HepG2 (cell line): ENCODE data around the gene PRCD. TPM values are rescaled to one million over a fixed set of nuclear protein-coding genes. Genes with fewer than 3 reads are reported as not detected.

Experiments
- ATAC-seq: fragments of 200-7000 bp; cut with Tn5 transposase; 3 replicates; pipeline ENCODE4 v1.9.1; 2020; ENCODE audit warnings: mild to moderate bottlenecking, moderate library complexity
- BruUV-seq: library from RNA; stranded (reverse); fragments of 400-500 nt; replicated peaks from 2 replicates; lab custom pipeline; 2021; lab: Mats Ljungman, UMichigan
- CTCF ChIA-PET: fragments of 300-600 bp; formaldehyde crosslinking; extraction: SDS; loops from one replicate; lab custom pipeline; 2021; ENCODE audit warnings: low total read pairs, inconsistent platforms, low intra/inter-chr PET ratio; lab: Yijun Ruan, JAX
- POLR2A ChIA-PET: fragments of 350-600 bp; sonication (Branson Sonifier 250); formaldehyde crosslinking; loops from one replicate; lab custom pipeline; 2020; ENCODE audit warnings: antibody characterized with exemption, inconsistent platforms; lab: Yijun Ruan, JAX
- DNase-seq: peaks from one replicate; pipeline ENCODE4 v3.0.0-alpha.2; 2015; ENCODE audit warnings: low spot score
- FAIRE-seq: peaks from 3 replicates; lab custom pipeline; 2011; peaks lifted over from hg19 to GRCh38; lab: Jason Lieb, UNC
- H2AFZ ChIP-seq: one replicate; pipeline ENCODE4 v1.6.1; 2011; ENCODE audit warnings: low read length, inconsistent platforms
- H3K27ac ChIP-seq: fragments of 300-600 bp; 3 replicates; pipeline ENCODE4 v1.8.0; 2011; ENCODE audit warnings: mixed run types, mild to moderate bottlenecking, mixed read lengths, low read length, inconsistent platforms; ENCODE audit not compliant: insufficient read depth; ENCODE audit errors: extremely low read length
- H3K27me3 ChIP-seq, 2 experiments: fragments of 200-600 bp in 1 of 2; 2 replicates in 1 of 2; 3 replicates in 1 of 2; pipeline versions ENCODE4 v1.6.0 to v1.8.0; 2011; ENCODE audit warnings: low read length in 2 of 2, mild to moderate bottlenecking in 2 of 2, moderate library complexity in 2 of 2, inconsistent platforms in 1 of 2; ENCODE audit not compliant: insufficient read depth in 2 of 2, control insufficient read depth in 1 of 2
- H3K36me3 ChIP-seq, 2 experiments: fragments of 200-600 bp in 1 of 2; replicated peaks in 1 of 2; 2 replicates in 1 of 2; 3 replicates in 1 of 2; pipeline versions ENCODE4 v1.5.1 to v1.8.0; 2011; ENCODE audit warnings: low read length in 2 of 2, inconsistent platforms in 1 of 2; ENCODE audit not compliant: insufficient read depth in 2 of 2, control insufficient read depth in 1 of 2
- H3K4me1 ChIP-seq: 2 replicates; pipeline ENCODE4 v1.5.1; 2012; ENCODE audit warnings: low read length, inconsistent platforms; ENCODE audit not compliant: insufficient read depth
- H3K4me2 ChIP-seq: 2 replicates; pipeline ENCODE4 v1.6.0; 2011; ENCODE audit warnings: low read depth, low read length, inconsistent platforms
- H3K4me3 ChIP-seq, 3 experiments: fragments of 200-600 bp in 1 of 3; sonication (generic), shearing (Covaris generic) in 1 of 3; replicated peaks in 1 of 3; 2 replicates each; pipeline ENCODE4 v1.5.1; 2011 to 2016; ENCODE audit warnings: low read length in 3 of 3, inconsistent platforms in 2 of 3, low read depth in 2 of 3, mild to moderate bottlenecking in 2 of 3, control low read depth in 1 of 3, mixed read lengths in 1 of 3; ENCODE audit not compliant: insufficient read depth in 1 of 3
- H3K79me2 ChIP-seq: one replicate; pipeline ENCODE4 v1.6.1; 2011; ENCODE audit warnings: low read length, inconsistent platforms; ENCODE audit not compliant: insufficient read depth
- H3K9ac ChIP-seq: 2 replicates; pipeline ENCODE4 v1.6.0; 2011; ENCODE audit warnings: mild to moderate bottlenecking, low read depth, low read length, inconsistent platforms; ENCODE audit not compliant: insufficient read depth
- H3K9me3 ChIP-seq: 2 replicates; pipeline ENCODE4 v1.5.1; 2012; ENCODE audit warnings: mild to moderate bottlenecking, low read length
- H4K20me1 ChIP-seq: 2 replicates; pipeline ENCODE4 v1.6.0; 2011; ENCODE audit warnings: inconsistent platforms, mild to moderate bottlenecking, low read length, moderate library complexity; ENCODE audit not compliant: insufficient read depth
- AKAP8 ChIP-seq: sonication (generic); formaldehyde crosslinking; IDR thresholded peaks from 2 replicates; pipeline ENCODE4 v1.5.1; 2020; ENCODE audit warnings: mild to moderate bottlenecking, missing genetic modification reagents
- HIVEP1 ChIP-seq: sonication (generic); formaldehyde crosslinking; IDR thresholded peaks from 2 replicates; pipeline ENCODE4 v1.4.0; 2020; ENCODE audit warnings: mild to moderate bottlenecking, missing genetic modification reagents
- JUNB ChIP-seq: sonication (generic); formaldehyde crosslinking; IDR thresholded peaks from 2 replicates; pipeline ENCODE4 v1.8.0; 2022; ENCODE audit warnings: missing genetic modification reagents, mild to moderate bottlenecking, borderline replicate concordance
- KDM5B ChIP-seq: sonication (generic); formaldehyde crosslinking; IDR thresholded peaks from 2 replicates; pipeline ENCODE4 v1.4.0; 2020; ENCODE audit warnings: missing genetic modification reagents, mild to moderate bottlenecking, borderline replicate concordance
- MED8 ChIP-seq: sonication (generic); formaldehyde crosslinking; IDR thresholded peaks from 2 replicates; pipeline ENCODE4 v1.8.1; 2023; ENCODE audit warnings: mild to moderate bottlenecking, missing genetic modification reagents; ENCODE audit not compliant: insufficient replicate concordance
- PCBP2 ChIP-seq: fragments of 200-400 bp; formaldehyde crosslinking; optimal IDR thresholded peaks from 2 replicates; pipeline ENCODE3; 2018; ENCODE audit warnings: low read length, low read depth; ENCODE audit not compliant: poor library complexity, severe bottlenecking
- SMYD3 ChIP-seq: sonication (generic); formaldehyde crosslinking; IDR thresholded peaks from 2 replicates; pipeline ENCODE4 v1.8.1; 2023; ENCODE audit warnings: mild to moderate bottlenecking, missing genetic modification reagents
- ZNF335 ChIP-seq: sonication (generic); formaldehyde crosslinking; IDR thresholded peaks from 2 replicates; pipeline ENCODE4 v1.4.0; 2020; ENCODE audit warnings: missing genetic modification reagents
- ZNF354B ChIP-seq: sonication (generic); formaldehyde crosslinking; IDR thresholded peaks from 2 replicates; pipeline ENCODE4 v1.8.0; 2022; ENCODE audit warnings: mild to moderate bottlenecking, missing genetic modification reagents
- ZNF547 ChIP-seq: sonication (generic); formaldehyde crosslinking; IDR thresholded peaks from 2 replicates; pipeline ENCODE4 v1.5.1; 2020; ENCODE audit warnings: mild to moderate bottlenecking, missing genetic modification reagents
- ZNF605 ChIP-seq: sonication (generic); formaldehyde crosslinking; IDR thresholded peaks from 2 replicates; pipeline ENCODE4 v1.8.0; 2022; ENCODE audit warnings: mild to moderate bottlenecking, missing genetic modification reagents
- ZNF710 ChIP-seq: sonication (generic); formaldehyde crosslinking; IDR thresholded peaks from 2 replicates; pipeline ENCODE4 v1.5.0; 2020; ENCODE audit warnings: mild to moderate bottlenecking, missing genetic modification reagents, borderline replicate concordance
- WGBS: methylation state at CpG from one replicate; pipeline ENCODE4 v1.1.6; 2017; ENCODE audit warnings: low lambda C conversion rate; 5-methylcytosine and 5-hydroxymethylcytosine counted together
- in situ Hi-C: cut with HindIII; loops from 2 replicates; pipeline ENCODE4 v1.10.0; 2017; ENCODE audit warnings: low pct_unique_long_range_greater_than_20kb; ENCODE audit not compliant: extremely low pct_ligation_motif_present
- intact Hi-C: fragments of 100-400 bp; cut with micrococcal nuclease; formaldehyde crosslinking; loops from one replicate; pipeline ENCODE4 v1.10.0; 2022; ENCODE audit not compliant: unreplicated experiment
- polyA plus RNA-seq, 8 experiments: library from polyadenylated mRNA; depleted of rRNA in 3 of 8; stranded (reverse) in 7 of 8; unstranded in 1 of 8; fragments of >200 nt; fragmentation: Illumina TruSeq in 4 of 8; extraction: Trizol in 4 of 8; gene quantifications; 2 replicates each; pipeline versions ENCODE4 v1.2.1 to v1.2.3, GENCODE V29; 2011 to 2016; ENCODE audit warnings: low read depth in 4 of 8, missing spikeins in 1 of 8, mixed read lengths in 1 of 8; ENCODE audit not compliant: insufficient read depth in 1 of 8
- total RNA-seq, 5 experiments: library from RNA; depleted of rRNA; stranded (reverse); fragments of >200 nt; fragmentation: Illumina TruSeq; extraction: Trizol; gene quantifications; 2 replicates each; pipeline ENCODE4 v1.2.3, GENCODE V29; 2016; ENCODE audit warnings: low read depth in 1 of 5
- TF ChIP-seq, protein P1 (sequence below): sonication (generic); formaldehyde crosslinking; IDR thresholded peaks from 2 replicates; pipeline ENCODE4 v1.5.1; 2020; ENCODE audit warnings: mild to moderate bottlenecking, missing genetic modification reagents
- TF ChIP-seq, protein P2 (sequence below): sonication (generic); formaldehyde crosslinking; IDR thresholded peaks from 2 replicates; pipeline ENCODE4 v1.5.0; 2020; ENCODE audit warnings: missing genetic modification reagents

The PRCD gene
- total and polyA plus RNA-seq, 2 of the 13 experiments (the other 11 are each of a cell fraction or from before 2014, with no cell fraction given) = 0.51 TPM; not detected in 1

GRCh38 chr17:76534831-76535732 is 4.8 kb upstream of the PRCD start:
- H3K79me2 ChIP-seq = no peaks in the 10 kb centered on the region
- no peak for DNase-seq
- H3K36me3 ChIP-seq = no peaks in the 10 kb centered on the region
- POLR2A ChIA-PET = interaction anchor here (1.2 to 5.0 kb wide), 5 partner anchors 11 to 35 kb away, joined by 3 to 44 read pairs (median 27); no protein-coding TSS in a partner anchor
- H2AFZ ChIP-seq = no peak overlapping the region
- intact Hi-C loops = no loop called here
- H3K9me3 ChIP-seq = no peaks in the 10 kb centered on the region
- WGBS = 83% methylated on average over 7 of the region's 7 CpGs
- no peaks in the 10 kb centered on the region for H3K27me3 ChIP-seq
- no peak overlapping the region for H3K4me3 ChIP-seq
- H3K4me2 ChIP-seq = no peak overlapping the region
- H3K9ac ChIP-seq = no peak overlapping the region
- peaks cover 57% of the 10 kb centered on the region for H3K4me1 ChIP-seq
- no peak for ATAC-seq
- no TSS peak for BruUV-seq
- in situ Hi-C loops = no loop called here
- FAIRE-seq = no peak
- no peak overlapping the region for H3K27ac ChIP-seq
- H4K20me1 ChIP-seq = no peaks in the 10 kb centered on the region
- CTCF ChIA-PET = no interaction called here
- TF ChIP-seq ZNF335 (CRISPR knock-in tag) = no peak
- TF ChIP-seq ZNF354B (CRISPR knock-in tag) = no peak
- TF ChIP-seq JUNB (CRISPR knock-in tag) = no peak
- TF ChIP-seq ZNF605 (CRISPR knock-in tag) = 0 out of 2 replicates have a peak, but pooled peaks have one; percentile 24
- peak; percentile 27; the same call in 1 of the 2 replicates for TF ChIP-seq KDM5B
- TF ChIP-seq HIVEP1 (CRISPR knock-in tag) = 0 out of 2 replicates have a peak, but pooled peaks have one; percentile 7
- TF ChIP-seq, protein P1, sequence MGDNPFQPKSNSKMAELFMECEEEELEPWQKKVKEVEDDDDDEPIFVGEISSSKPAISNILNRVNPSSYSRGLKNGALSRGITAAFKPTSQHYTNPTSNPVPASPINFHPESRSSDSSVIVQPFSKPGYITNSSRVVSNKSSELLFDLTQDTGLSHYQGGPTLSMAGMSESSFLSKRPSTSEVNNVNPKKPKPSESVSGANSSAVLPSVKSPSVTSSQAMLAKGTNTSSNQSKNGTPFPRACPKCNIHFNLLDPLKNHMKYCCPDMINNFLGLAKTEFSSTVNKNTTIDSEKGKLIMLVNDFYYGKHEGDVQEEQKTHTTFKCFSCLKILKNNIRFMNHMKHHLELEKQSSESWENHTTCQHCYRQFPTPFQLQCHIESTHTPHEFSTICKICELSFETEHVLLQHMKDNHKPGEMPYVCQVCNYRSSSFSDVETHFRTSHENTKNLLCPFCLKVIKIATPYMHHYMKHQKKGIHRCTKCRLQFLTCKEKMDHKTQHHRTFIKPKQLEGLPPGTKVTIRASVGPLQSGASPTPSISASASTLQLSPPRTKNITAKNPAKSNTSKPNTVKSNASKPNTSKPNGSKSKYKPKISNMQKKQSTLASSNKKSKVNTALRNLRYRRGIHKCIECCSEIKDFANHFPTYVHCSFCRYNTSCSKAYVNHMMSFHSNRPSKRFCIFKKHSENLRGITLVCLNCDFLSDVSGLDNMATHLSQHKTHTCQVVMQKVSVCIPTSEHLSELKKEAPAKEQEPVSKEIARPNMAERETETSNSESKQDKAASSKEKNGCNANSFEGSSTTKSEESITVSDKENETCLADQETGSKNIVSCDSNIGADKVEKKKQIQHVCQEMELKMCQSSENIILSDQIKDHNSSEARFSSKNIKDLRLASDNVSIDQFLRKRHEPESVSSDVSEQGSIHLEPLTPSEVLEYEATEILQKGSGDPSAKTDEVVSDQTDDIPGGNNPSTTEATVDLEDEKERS (CRISPR knock-in tag) = no peak
- TF ChIP-seq, protein P2, sequence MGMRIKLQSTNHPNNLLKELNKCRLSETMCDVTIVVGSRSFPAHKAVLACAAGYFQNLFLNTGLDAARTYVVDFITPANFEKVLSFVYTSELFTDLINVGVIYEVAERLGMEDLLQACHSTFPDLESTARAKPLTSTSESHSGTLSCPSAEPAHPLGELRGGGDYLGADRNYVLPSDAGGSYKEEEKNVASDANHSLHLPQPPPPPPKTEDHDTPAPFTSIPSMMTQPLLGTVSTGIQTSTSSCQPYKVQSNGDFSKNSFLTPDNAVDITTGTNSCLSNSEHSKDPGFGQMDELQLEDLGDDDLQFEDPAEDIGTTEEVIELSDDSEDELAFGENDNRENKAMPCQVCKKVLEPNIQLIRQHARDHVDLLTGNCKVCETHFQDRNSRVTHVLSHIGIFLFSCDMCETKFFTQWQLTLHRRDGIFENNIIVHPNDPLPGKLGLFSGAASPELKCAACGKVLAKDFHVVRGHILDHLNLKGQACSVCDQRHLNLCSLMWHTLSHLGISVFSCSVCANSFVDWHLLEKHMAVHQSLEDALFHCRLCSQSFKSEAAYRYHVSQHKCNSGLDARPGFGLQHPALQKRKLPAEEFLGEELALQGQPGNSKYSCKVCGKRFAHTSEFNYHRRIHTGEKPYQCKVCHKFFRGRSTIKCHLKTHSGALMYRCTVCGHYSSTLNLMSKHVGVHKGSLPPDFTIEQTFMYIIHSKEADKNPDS = no peak
- peak; percentile 69; the same call in 1 of the 2 replicates for TF ChIP-seq AKAP8
- TF ChIP-seq ZNF547 (CRISPR knock-in tag) = no peak
- TF ChIP-seq PCBP2 = no peak
- TF ChIP-seq ZNF710 = 0 out of 2 replicates have a peak, but pooled peaks have one; percentile 47
- TF ChIP-seq MED8 = peak; percentile 25
- TF ChIP-seq SMYD3 (CRISPR knock-in tag) = no peak
